Retinal pigment epithelial cell (primary cell): ENCODE results near the gene MLLT10.

ENCODE experiments used
- DNase-seq: peaks from one replicate; pipeline ENCODE4 v3.0.0-alpha.2; 2010; ENCODE audit warnings: low read depth
- H3K4me3 ChIP-seq: 2 replicates; pipeline ENCODE4 v1.5.1; 2011; ENCODE audit warnings: mild to moderate bottlenecking, low read length, control low read depth, moderate library complexity
- CTCF ChIP-seq: conservative IDR thresholded peaks from 2 replicates; pipeline ENCODE4 v1.5.1; 2011; ENCODE audit warnings: low read depth, low read length, control low read depth, inconsistent platforms

Gene MLLT10

GRCh38 chr10:21497177-21497807 lies 36.7 kb upstream of the MLLT10 start:
- no peak for TF ChIP-seq CTCF
- peak; percentile 75 for DNase-seq

GRCh38 chr10:21498377-21498776 lies 35.7 kb upstream of the MLLT10 start:
- no peak for TF ChIP-seq CTCF
- DNase-seq = no peak
- no peak overlapping the region for H3K4me3 ChIP-seq

More at GRCh38 chr10:21497177-21497807, 36.7 kb upstream of the MLLT10 start:
- H3K4me3 ChIP-seq = peak overlapping the region; percentile 79

- no peak for TF ChIP-seq CTCF
- H3K4me3 ChIP-seq = no peak overlapping the region
- DNase-seq = no peak
Observed at GRCh38 chr10:21498986-21499385, 35.0 kb upstream of the MLLT10 start.

- peak overlapping the region; percentile 45 for H3K4me3 ChIP-seq
- TF ChIP-seq CTCF = no peak
- DNase-seq = no peak
Observed at GRCh38 chr10:21499701-21500577, 34.1 kb upstream of the MLLT10 start.

GRCh38 chr10:21500578-21500910 lies 33.5 kb upstream of the MLLT10 start:
- DNase-seq = no peak
- no peak for TF ChIP-seq CTCF
- H3K4me3 ChIP-seq = peak overlapping the region; percentile 45

- TF ChIP-seq CTCF = no peak
- no peak overlapping the region for H3K4me3 ChIP-seq
Observed at GRCh38 chr10:21501091-21501490, 32.9 kb upstream of the MLLT10 start.

GRCh38 chr10:21501731-21502347 lies 32.2 kb upstream of the MLLT10 start:
- H3K4me3 ChIP-seq = no peak overlapping the region
- DNase-seq = no peak
- no peak for TF ChIP-seq CTCF

More at GRCh38 chr10:21501091-21501490, 32.9 kb upstream of the MLLT10 start:
- DNase-seq = no peak
